NCI-H345 treated with DMSO at 0.1 percent for 48 hours (cell line): ENCODE results near the gene DUSP19.

ENCODE experiments used
- DNase-seq: peaks from one replicate; lab custom pipeline; 2025; ENCODE audit not compliant: unreplicated experiment; lab: John Stamatoyannopoulos, UW

DUSP19 gene

GRCh38 chr2:183124222-183124956, 45.8 kb downstream of the DUSP19 start, which contains the start of gene NUP35:
Gene NUP35 (plus strand): TSS chr2:183124443. CDS start chr2:183124458, 15 bp downstream.
- DNase-seq: peak; percentile 88

DNA sequence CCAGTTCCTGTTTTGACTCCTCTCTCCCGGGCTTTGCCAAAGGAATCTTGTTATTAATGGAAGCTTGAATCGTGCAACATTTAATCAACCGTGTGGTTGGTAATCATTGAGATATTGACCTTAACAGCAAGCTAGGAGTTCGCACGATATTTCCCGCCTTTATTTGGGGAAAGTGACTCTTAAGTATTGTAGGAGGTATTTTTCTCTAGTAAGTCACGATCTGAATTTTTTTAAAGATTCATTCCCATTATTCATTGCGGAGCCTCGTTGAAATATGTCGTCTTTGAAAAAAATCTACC, 46.4 kb downstream of the DUSP19 start:
- no peak for DNase-seq

DNA sequence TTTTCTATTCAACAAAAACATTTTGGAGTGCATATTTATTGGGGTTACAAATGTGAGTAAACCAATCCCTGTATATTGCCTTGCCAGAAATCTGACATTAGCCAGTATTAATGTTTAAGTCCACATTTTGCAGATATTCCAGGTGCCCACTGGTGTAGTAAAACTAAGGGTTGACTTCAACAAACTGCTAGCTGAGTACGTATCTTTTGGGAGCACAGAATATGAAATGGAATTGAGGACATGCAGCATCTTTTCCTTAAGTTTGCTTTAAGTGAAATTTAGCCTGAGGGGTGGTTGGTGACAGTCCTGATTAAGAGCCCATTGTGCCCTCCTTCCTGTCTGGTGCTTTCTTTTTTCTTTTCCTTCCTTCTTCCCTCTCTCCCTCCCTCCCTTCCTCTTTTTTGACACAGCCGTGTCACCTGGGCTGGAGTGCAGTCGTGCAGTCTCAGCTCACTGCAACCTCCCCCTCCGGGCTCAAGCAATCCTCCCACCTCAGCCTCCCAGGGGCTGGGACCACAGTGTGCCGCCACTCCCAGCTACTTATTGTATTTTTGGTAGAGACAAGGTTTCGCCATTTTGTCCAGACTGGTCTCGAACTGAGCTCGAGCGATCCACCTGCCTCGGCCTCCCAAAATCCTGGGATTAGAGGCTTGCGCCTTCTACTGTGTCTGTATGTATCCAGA, 47.3 kb downstream of the DUSP19 start:
- no peak for DNase-seq

- no peak for DNase-seq
Measured at GRCh38 chr2:183126635-183127034, 48.1 kb downstream of the DUSP19 start.

GRCh38 chr2:183134016-183134415, 55.5 kb downstream of the DUSP19 start:
- no peak for DNase-seq

DNA sequence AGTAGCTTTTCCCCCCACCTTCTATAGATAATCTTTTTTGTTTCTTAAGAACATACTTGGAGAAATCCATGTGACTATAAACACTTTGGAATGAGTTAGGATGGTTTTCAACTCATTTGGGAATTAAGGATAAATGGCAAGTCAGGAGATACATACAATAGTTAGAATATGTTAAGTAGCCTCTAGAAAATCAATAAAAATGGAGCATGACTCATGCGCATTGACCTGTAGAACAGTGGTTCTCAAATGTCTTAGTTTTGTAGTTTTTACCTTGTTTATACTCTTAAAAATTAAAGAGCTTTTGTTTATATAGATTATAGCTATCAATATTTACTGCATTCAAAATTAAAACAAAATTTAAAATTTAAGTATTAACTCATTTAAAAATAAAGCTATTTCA, 70.4 kb downstream of the DUSP19 start:
- no peak for DNase-seq

DNA sequence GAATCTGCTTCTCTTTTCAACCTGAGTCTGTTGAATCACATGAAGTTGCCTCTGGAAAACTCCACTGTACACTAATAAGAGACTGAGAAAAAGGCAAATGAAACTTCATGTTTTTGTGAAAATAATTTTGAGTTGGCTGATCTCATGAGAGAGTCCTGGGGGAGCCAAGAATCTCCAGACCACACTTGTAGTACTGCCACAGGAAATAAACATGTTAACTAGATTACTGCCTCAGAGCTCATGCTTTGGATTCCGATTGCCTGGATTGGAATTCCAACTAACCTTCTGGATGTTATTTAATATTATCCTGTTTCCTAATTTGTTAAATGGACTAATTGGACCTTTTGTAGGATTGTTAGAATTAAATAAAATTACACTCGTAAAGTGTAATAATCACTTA, 70.9 kb downstream of the DUSP19 start:
- no peak for DNase-seq
